Cardiac muscle cell (in vitro differentiated cells and primary cell): ENCODE results near the gene PHKB. TPM values are rescaled to one million over a fixed set of nuclear protein-coding genes. Genes with fewer than 3 reads are reported as not detected.
A peak's percentile ranks its signal among the peaks of the same experiment; 100 is the strongest.

Source experiments
- DNase-seq, 2 donors: peaks; one replicate each; pipeline versions ENCODE4 v3.0.0 to v3.0.0-alpha.2; 2010 to 2017; ENCODE audit warnings: low read depth in 1 of 2, low spot score in 1 of 2
- H3K27ac ChIP-seq: fragments of 200-600 bp; sonication (generic); 2 replicates; pipeline ENCODE4 v1.5.1; 2016
- H3K27me3 ChIP-seq: fragments of 200-600 bp; sonication (generic); 2 replicates; pipeline ENCODE4 v1.6.0; 2016; ENCODE audit warnings: control low read depth
- H3K36me3 ChIP-seq: fragments of 200-600 bp; sonication (generic); 2 replicates; pipeline ENCODE4 v1.5.1; 2016; ENCODE audit warnings: control low read depth
- H3K4me1 ChIP-seq: fragments of 200-600 bp; sonication (generic); 2 replicates; pipeline ENCODE4 v1.8.1; 2017; ENCODE audit warnings: low read depth, mild to moderate bottlenecking, mixed run types
- H3K4me3 ChIP-seq: fragments of 200-600 bp; sonication (generic); 2 replicates; pipeline ENCODE4 v1.5.1; 2016; ENCODE audit warnings: mild to moderate bottlenecking
- H3K9me3 ChIP-seq: fragments of 200-600 bp; sonication (generic); 2 replicates; pipeline ENCODE4 v1.5.1; 2017; ENCODE audit warnings: low read depth, mild to moderate bottlenecking, control low read depth
- CTCF ChIP-seq: IDR thresholded peaks from 2 replicates; pipeline ENCODE4 v1.5.1; 2012; ENCODE audit warnings: low read depth, mild to moderate bottlenecking, low read length
- polyA plus RNA-seq: library from polyadenylated mRNA; unstranded; fragments of >200 nt; fragmentation: Nextera tagmentation; extraction: Ambion mirVana; gene quantifications from 2 replicates; pipeline ENCODE4 v1.2.1, GENCODE V29; 2016
- total RNA-seq: library from RNA; depleted of rRNA; stranded (reverse); fragments of >200 nt; gene quantifications from 2 replicates; pipeline ENCODE4 v1.2.3, GENCODE V29; 2016

The PHKB gene
- total and polyA plus RNA-seq, 2 experiments from 2014 or later, result 84.2 to 107 TPM

GRCh38 chr16:47519996-47520679, 59.0 kb downstream of the PHKB start:
- Histone ChIP-seq H3K4me3 (no peak overlapping the region), H3K36me3 (peaks cover 11% of the 10 kb centered on the region), H3K27me3 (no peaks in the 10 kb centered on the region), H3K9me3 (no peaks in the 10 kb centered on the region), H3K27ac (peak overlapping the region; percentile 54), H3K4me1 (peaks cover 17% of the 10 kb centered on the region)
- no peak for TF ChIP-seq CTCF
- DNase-seq, result peak in 1 of 2 donors; percentile 61

GRCh38 chr16:47523342-47524006, 62.3 kb downstream of the PHKB start:
- DNase-seq, result no peak
- no peak overlapping the region for H3K4me3 ChIP-seq
- no peaks in the 10 kb centered on the region for H3K27me3 ChIP-seq
- H3K27ac ChIP-seq, result no peak overlapping the region
- H3K36me3 ChIP-seq, result peaks cover 3% of the 10 kb centered on the region
- peaks cover 17% of the 10 kb centered on the region for H3K4me1 ChIP-seq
- no peaks in the 10 kb centered on the region for H3K9me3 ChIP-seq
- no peak for TF ChIP-seq CTCF

- H3K4me1 ChIP-seq, result peaks cover 17% of the 10 kb centered on the region
- TF ChIP-seq CTCF, result no peak
- no peaks in the 10 kb centered on the region for H3K9me3 ChIP-seq
- no peak overlapping the region for H3K27ac ChIP-seq
- no peak overlapping the region for H3K4me3 ChIP-seq
- H3K27me3 ChIP-seq, result no peaks in the 10 kb centered on the region
- no peaks in the 10 kb centered on the region for H3K36me3 ChIP-seq
- DNase-seq, result no peak
Observed at GRCh38 chr16:47524007-47524405, 62.9 kb downstream of the PHKB start.

- no peak overlapping the region for H3K4me3 ChIP-seq
- no peak overlapping the region for H3K27ac ChIP-seq
- DNase-seq, result no peak
- H3K27me3 ChIP-seq, result no peaks in the 10 kb centered on the region
- no peaks in the 10 kb centered on the region for H3K36me3 ChIP-seq
- H3K9me3 ChIP-seq, result no peaks in the 10 kb centered on the region
- no peaks in the 10 kb centered on the region for H3K4me1 ChIP-seq
- TF ChIP-seq CTCF, result no peak
Observed at GRCh38 chr16:47528431-47528830, 67.3 kb downstream of the PHKB start.

- no peaks in the 10 kb centered on the region for H3K4me1 ChIP-seq
- H3K27ac ChIP-seq, result no peak overlapping the region
- H3K27me3 ChIP-seq, result no peaks in the 10 kb centered on the region
- no peak for DNase-seq
- no peaks in the 10 kb centered on the region for H3K36me3 ChIP-seq
- TF ChIP-seq CTCF, result no peak
- no peak overlapping the region for H3K4me3 ChIP-seq
- H3K9me3 ChIP-seq, result no peaks in the 10 kb centered on the region
Observed at GRCh38 chr16:47533744-47534292, 72.7 kb downstream of the PHKB start.
